ENCODE results near the gene NCKAP5.

Gene NCKAP5

DNA sequence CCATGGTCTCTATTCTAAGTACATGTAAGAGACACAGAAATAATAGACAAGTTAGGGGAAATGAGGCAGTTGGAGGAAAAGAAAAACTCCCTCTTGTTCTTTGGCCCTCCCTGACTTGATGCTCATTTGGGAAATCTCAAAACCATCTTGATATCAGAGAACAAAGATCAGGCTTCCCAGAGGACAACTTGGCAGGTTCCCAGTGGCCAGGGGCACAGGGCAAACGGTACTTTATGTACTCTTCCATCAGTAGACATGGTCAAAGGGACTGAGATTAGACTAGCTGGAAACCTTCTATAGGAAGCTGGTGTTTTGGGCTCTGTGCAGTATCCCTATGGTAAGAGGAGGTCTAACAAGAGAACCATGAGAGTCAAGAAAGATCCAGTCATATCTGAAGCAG, 56.6 kb downstream of the NCKAP5 start:
- Histone ChIP-seq H3K9me3 (ENCODE audit: insufficient read depth, low read depth, low read length) (no peaks in the 10 kb centered on the region), H3K23ac (ENCODE audit: low read length) (no peak overlapping the region), H4K8ac (ENCODE audit: low read depth, low read length) (no peak overlapping the region), H3K4me2 (ENCODE audit: low read length) (no peak overlapping the region), H3K4me3 (ENCODE audit: low read depth, low read length) (no peak overlapping the region), H3K36me3 (ENCODE audit: control insufficient read depth in 1 of 2, insufficient read depth in 2 of 2, low read length in 2 of 2) (no peaks in the 10 kb centered on the region), H2AK5ac (ENCODE audit: low read length) (no peak overlapping the region), H3K14ac (ENCODE audit: low read length) (no peak overlapping the region), H2BK5ac (ENCODE audit: low read depth, low read length, poor library complexity) (no peak overlapping the region), H4K91ac (ENCODE audit: low read depth, low read length) (no peak overlapping the region), H3K27ac (ENCODE audit: low read depth, low read length) (no peak overlapping the region), H2BK120ac (ENCODE audit: insufficient read depth, low read length, poor library complexity) (no peak overlapping the region), H4K12ac (ENCODE audit: low read depth, low read length) (no peak overlapping the region), H3K4me1 (ENCODE audit: control insufficient read depth in 1 of 2, insufficient read depth in 2 of 2, low read length in 2 of 2) (no peaks in the 10 kb centered on the region), H3K27me3 (ENCODE audit: insufficient read depth, low read length) (no peaks in the 10 kb centered on the region), H3K79me2 (ENCODE audit: control insufficient read depth, insufficient read depth, low read length, poor library complexity) (no peaks in the 10 kb centered on the region), H3K9ac (ENCODE audit: low read length) (no peak overlapping the region), H2AFZ (ENCODE audit: insufficient read depth, low read length, poor library complexity) (no peak overlapping the region), H3K4ac (ENCODE audit: low read depth, low read length) (no peak overlapping the region), H3K79me1 (ENCODE audit: low read length) (no peaks in the 10 kb centered on the region), H2BK12ac (ENCODE audit: low read length) (no peak overlapping the region), H3K18ac (ENCODE audit: low read length) (no peak overlapping the region)
- DNase-seq = no peak
- WGBS (ENCODE audit: extremely low coverage, insufficient coverage, insufficient read length) = no CpG with 5 or more reads among the region's 1 CpG

GRCh38 chr2:133509777-133510176, 58.5 kb downstream of the NCKAP5 start:
- H3K36me3 ChIP-seq (ENCODE audit: control insufficient read depth in 1 of 2, insufficient read depth in 2 of 2, low read length in 2 of 2) = no peaks in the 10 kb centered on the region
- H3K9ac ChIP-seq (ENCODE audit: low read length) = no peak overlapping the region
- no peak overlapping the region for H4K8ac ChIP-seq (ENCODE audit: low read depth, low read length)
- H4K91ac ChIP-seq (ENCODE audit: low read depth, low read length) = no peak overlapping the region
- H3K4ac ChIP-seq (ENCODE audit: low read depth, low read length) = no peak overlapping the region
- H3K79me1 ChIP-seq (ENCODE audit: low read length) = no peaks in the 10 kb centered on the region
- peaks cover 0 to under 1% of the 10 kb centered on the region in 2 experiments for H3K4me1 ChIP-seq (ENCODE audit: control insufficient read depth in 1 of 2, insufficient read depth in 2 of 2, low read length in 2 of 2)
- H3K23ac ChIP-seq (ENCODE audit: low read length) = no peak overlapping the region
- no CpG with 5 or more reads among the region's 6 CpGs for WGBS (ENCODE audit: extremely low coverage, insufficient coverage, insufficient read length)
- DNase-seq = no peak
- peaks cover 2% of the 10 kb centered on the region for H3K9me3 ChIP-seq (ENCODE audit: insufficient read depth, low read depth, low read length)
- no peak overlapping the region for H2AFZ ChIP-seq (ENCODE audit: insufficient read depth, low read length, poor library complexity)
- no peak overlapping the region for H4K12ac ChIP-seq (ENCODE audit: low read depth, low read length)
- H3K4me3 ChIP-seq (ENCODE audit: low read depth, low read length) = no peak overlapping the region
- no peak overlapping the region for H3K18ac ChIP-seq (ENCODE audit: low read length)
- H3K4me2 ChIP-seq (ENCODE audit: low read length) = no peak overlapping the region
- H3K27me3 ChIP-seq (ENCODE audit: insufficient read depth, low read length) = no peaks in the 10 kb centered on the region
- no peaks in the 10 kb centered on the region for H3K79me2 ChIP-seq (ENCODE audit: control insufficient read depth, insufficient read depth, low read length, poor library complexity)
- no peak overlapping the region for H2BK12ac ChIP-seq (ENCODE audit: low read length)
- H3K14ac ChIP-seq (ENCODE audit: low read length) = no peak overlapping the region
- no peak overlapping the region for H2BK120ac ChIP-seq (ENCODE audit: insufficient read depth, low read length, poor library complexity)
- H2AK5ac ChIP-seq (ENCODE audit: low read length) = no peak overlapping the region
- no peak overlapping the region for H3K27ac ChIP-seq (ENCODE audit: low read depth, low read length)
- H2BK5ac ChIP-seq (ENCODE audit: low read depth, low read length, poor library complexity) = no peak overlapping the region

- H3K27ac ChIP-seq (ENCODE audit: low read depth, low read length) = no peak overlapping the region
- no peak overlapping the region for H4K8ac ChIP-seq (ENCODE audit: low read depth, low read length)
- no peaks in the 10 kb centered on the region for H3K27me3 ChIP-seq (ENCODE audit: insufficient read depth, low read length)
- no peak overlapping the region for H3K14ac ChIP-seq (ENCODE audit: low read length)
- no peak overlapping the region for H3K18ac ChIP-seq (ENCODE audit: low read length)
- no peak overlapping the region for H3K4me2 ChIP-seq (ENCODE audit: low read length)
- peaks cover 0 to 2% of the 10 kb centered on the region in 2 experiments for H3K4me1 ChIP-seq (ENCODE audit: control insufficient read depth in 1 of 2, insufficient read depth in 2 of 2, low read length in 2 of 2)
- H3K4ac ChIP-seq (ENCODE audit: low read depth, low read length) = no peak overlapping the region
- no peak overlapping the region for H3K9ac ChIP-seq (ENCODE audit: low read length)
- no peak overlapping the region for H2AFZ ChIP-seq (ENCODE audit: insufficient read depth, low read length, poor library complexity)
- H3K9me3 ChIP-seq (ENCODE audit: insufficient read depth, low read depth, low read length) = peaks cover 2% of the 10 kb centered on the region
- H3K23ac ChIP-seq (ENCODE audit: low read length) = no peak overlapping the region
- H4K91ac ChIP-seq (ENCODE audit: low read depth, low read length) = no peak overlapping the region
- no peak overlapping the region for H2BK120ac ChIP-seq (ENCODE audit: insufficient read depth, low read length, poor library complexity)
- H2BK12ac ChIP-seq (ENCODE audit: low read length) = no peak overlapping the region
- no peaks in the 10 kb centered on the region for H3K79me1 ChIP-seq (ENCODE audit: low read length)
- no peaks in the 10 kb centered on the region for H3K79me2 ChIP-seq (ENCODE audit: control insufficient read depth, insufficient read depth, low read length, poor library complexity)
- DNase-seq = peak in 1 of 2 donors; percentile 8
- H2BK5ac ChIP-seq (ENCODE audit: low read depth, low read length, poor library complexity) = no peak overlapping the region
- no peak overlapping the region for H3K4me3 ChIP-seq (ENCODE audit: low read depth, low read length)
- no CpG with 5 or more reads among the region's 7 CpGs for WGBS (ENCODE audit: extremely low coverage, insufficient coverage, insufficient read length)
- no peak overlapping the region for H2AK5ac ChIP-seq (ENCODE audit: low read length)
- no peak overlapping the region for H4K12ac ChIP-seq (ENCODE audit: low read depth, low read length)
- H3K36me3 ChIP-seq (ENCODE audit: control insufficient read depth in 1 of 2, insufficient read depth in 2 of 2, low read length in 2 of 2) = no peaks in the 10 kb centered on the region
Measured at GRCh38 chr2:133508546-133509165, 59.6 kb downstream of the NCKAP5 start.

DNA sequence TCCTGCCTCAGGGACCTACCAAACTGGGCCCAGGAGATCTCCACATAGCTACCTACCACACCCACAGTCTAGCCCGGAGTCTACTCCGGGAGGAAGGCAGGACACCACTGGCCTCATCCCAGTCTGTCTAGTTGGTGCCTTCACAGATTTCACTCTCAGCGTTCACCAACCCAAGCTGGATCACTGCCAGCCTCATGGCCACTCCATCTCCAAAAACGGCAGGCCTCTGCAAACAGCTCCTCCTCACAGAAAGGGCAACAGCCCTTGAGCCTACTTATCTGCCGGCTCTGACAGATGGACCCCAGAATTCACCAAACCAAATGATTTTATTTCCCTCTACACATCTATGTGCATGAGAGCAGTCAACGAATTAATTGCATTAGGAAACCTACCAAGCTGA, 61.3 kb downstream of the NCKAP5 start:
- no peak overlapping the region for H3K27ac ChIP-seq (ENCODE audit: low read depth, low read length)
- no peak overlapping the region for H2BK12ac ChIP-seq (ENCODE audit: low read length)
- H4K91ac ChIP-seq (ENCODE audit: low read depth, low read length) = no peak overlapping the region
- H2AFZ ChIP-seq (ENCODE audit: insufficient read depth, low read length, poor library complexity) = no peak overlapping the region
- no peak overlapping the region for H4K8ac ChIP-seq (ENCODE audit: low read depth, low read length)
- WGBS (ENCODE audit: extremely low coverage, insufficient coverage, insufficient read length) = no CpG with 5 or more reads among the region's 6 CpGs
- no peak overlapping the region for H4K12ac ChIP-seq (ENCODE audit: low read depth, low read length)
- no peak overlapping the region for H3K4me3 ChIP-seq (ENCODE audit: low read depth, low read length)
- no peaks in the 10 kb centered on the region for H3K79me1 ChIP-seq (ENCODE audit: low read length)
- H3K9me3 ChIP-seq (ENCODE audit: insufficient read depth, low read depth, low read length) = peaks cover 2% of the 10 kb centered on the region
- no peak overlapping the region for H2BK120ac ChIP-seq (ENCODE audit: insufficient read depth, low read length, poor library complexity)
- H3K4ac ChIP-seq (ENCODE audit: low read depth, low read length) = no peak overlapping the region
- DNase-seq = no peak
- no peak overlapping the region for H3K18ac ChIP-seq (ENCODE audit: low read length)
- no peak overlapping the region for H3K4me2 ChIP-seq (ENCODE audit: low read length)
- H2AK5ac ChIP-seq (ENCODE audit: low read length) = no peak overlapping the region
- peaks cover 0 to 2% of the 10 kb centered on the region in 2 experiments for H3K4me1 ChIP-seq (ENCODE audit: control insufficient read depth in 1 of 2, insufficient read depth in 2 of 2, low read length in 2 of 2)
- no peaks in the 10 kb centered on the region for H3K36me3 ChIP-seq (ENCODE audit: control insufficient read depth in 1 of 2, insufficient read depth in 2 of 2, low read length in 2 of 2)
- no peaks in the 10 kb centered on the region for H3K27me3 ChIP-seq (ENCODE audit: insufficient read depth, low read length)
- no peak overlapping the region for H2BK5ac ChIP-seq (ENCODE audit: low read depth, low read length, poor library complexity)
- H3K14ac ChIP-seq (ENCODE audit: low read length) = no peak overlapping the region
- H3K79me2 ChIP-seq (ENCODE audit: control insufficient read depth, insufficient read depth, low read length, poor library complexity) = no peaks in the 10 kb centered on the region
- H3K23ac ChIP-seq (ENCODE audit: low read length) = no peak overlapping the region
- H3K9ac ChIP-seq (ENCODE audit: low read length) = peak overlapping the region; percentile 3
